ENCODE measurements around the gene ARPC1A. TPM values are rescaled to one million over a fixed set of nuclear protein-coding genes. Genes with fewer than 3 reads are reported as not detected.

ARPC1A gene
- total RNA-seq, 1 donor from 2014 or later = 140 TPM

DNA sequence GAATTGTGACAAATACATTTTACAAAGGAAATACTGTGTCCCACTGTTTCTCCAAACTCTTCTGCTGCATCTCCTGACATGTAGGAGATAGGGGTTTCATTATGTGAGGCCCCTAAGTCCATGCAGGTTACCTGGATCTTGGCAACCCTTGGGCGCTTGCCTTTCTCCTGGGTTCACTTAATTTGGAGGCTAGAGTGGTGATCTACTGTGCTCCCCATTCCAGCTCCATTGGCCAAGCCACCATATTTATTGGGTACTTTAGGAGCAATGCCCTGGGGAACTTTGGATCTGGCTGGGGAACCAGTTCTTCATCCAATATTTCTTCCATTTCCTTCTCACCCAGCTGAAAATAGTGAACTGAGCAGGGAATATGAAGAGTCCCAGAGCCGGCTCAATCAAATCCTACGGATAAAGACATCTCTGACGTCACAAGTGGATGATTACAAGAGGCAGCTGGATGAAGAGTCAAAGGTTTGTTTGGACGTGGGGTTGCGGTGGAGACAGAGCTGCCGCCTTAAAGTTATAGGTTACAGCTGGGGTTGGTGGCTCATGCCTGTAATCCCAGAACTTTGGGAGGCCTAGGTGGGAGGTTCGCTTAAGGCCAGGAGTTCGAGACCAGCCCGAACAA is 34.6 kb upstream of the ARPC1A start:
- Mint-ChIP-seq H3K4me1 (ENCODE audit: low read depth) (peaks cover 12% of the 10 kb centered on the region), H3K27me3 (no peaks in the 10 kb centered on the region), H3K36me3 (ENCODE audit: insufficient read depth) (no peaks in the 10 kb centered on the region), H3K27ac (no peak overlapping the region), H3K9me3 (ENCODE audit: low read depth) (no peaks in the 10 kb centered on the region), H3K4me3 (ENCODE audit: low read depth) (no peak overlapping the region)
- DNase-seq (ENCODE audit: low spot score, unreplicated experiment) = no peak
- TF ChIP-seq, protein P1, sequence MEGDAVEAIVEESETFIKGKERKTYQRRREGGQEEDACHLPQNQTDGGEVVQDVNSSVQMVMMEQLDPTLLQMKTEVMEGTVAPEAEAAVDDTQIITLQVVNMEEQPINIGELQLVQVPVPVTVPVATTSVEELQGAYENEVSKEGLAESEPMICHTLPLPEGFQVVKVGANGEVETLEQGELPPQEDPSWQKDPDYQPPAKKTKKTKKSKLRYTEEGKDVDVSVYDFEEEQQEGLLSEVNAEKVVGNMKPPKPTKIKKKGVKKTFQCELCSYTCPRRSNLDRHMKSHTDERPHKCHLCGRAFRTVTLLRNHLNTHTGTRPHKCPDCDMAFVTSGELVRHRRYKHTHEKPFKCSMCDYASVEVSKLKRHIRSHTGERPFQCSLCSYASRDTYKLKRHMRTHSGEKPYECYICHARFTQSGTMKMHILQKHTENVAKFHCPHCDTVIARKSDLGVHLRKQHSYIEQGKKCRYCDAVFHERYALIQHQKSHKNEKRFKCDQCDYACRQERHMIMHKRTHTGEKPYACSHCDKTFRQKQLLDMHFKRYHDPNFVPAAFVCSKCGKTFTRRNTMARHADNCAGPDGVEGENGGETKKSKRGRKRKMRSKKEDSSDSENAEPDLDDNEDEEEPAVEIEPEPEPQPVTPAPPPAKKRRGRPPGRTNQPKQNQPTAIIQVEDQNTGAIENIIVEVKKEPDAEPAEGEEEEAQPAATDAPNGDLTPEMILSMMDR (IDR thresholded peaks at IDR 0.05; ENCODE audit: unreplicated experiment) = no peak

DNA sequence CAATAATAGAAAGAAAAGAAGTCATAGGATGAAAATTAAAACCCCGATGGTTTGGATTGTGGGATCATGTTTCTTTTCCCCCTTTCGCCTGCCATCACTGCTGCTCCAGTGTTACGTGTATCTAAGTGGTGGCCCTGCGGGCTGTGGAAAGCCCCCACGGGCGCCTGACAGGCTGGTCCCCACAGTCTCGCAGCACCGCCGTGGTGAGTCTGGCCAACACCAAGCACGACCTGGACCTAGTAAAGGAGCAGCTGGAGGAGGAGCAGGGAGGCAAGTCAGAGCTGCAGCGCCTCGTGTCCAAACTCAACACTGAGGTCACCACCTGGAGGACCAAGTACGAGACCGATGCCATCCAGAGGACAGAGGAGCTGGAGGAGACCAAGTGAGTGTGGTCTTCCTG is 33.6 kb upstream of the ARPC1A start:
- Mint-ChIP-seq H3K27me3 (no peaks in the 10 kb centered on the region), H3K9me3 (ENCODE audit: low read depth) (no peaks in the 10 kb centered on the region), H3K27ac (no peak overlapping the region), H3K4me1 (ENCODE audit: low read depth) (peaks cover 12% of the 10 kb centered on the region), H3K36me3 (ENCODE audit: insufficient read depth) (no peaks in the 10 kb centered on the region), H3K4me3 (ENCODE audit: low read depth) (no peak overlapping the region)
- TF ChIP-seq, protein P1 (IDR thresholded peaks at IDR 0.05; ENCODE audit: unreplicated experiment) = no peak
- no peak for DNase-seq (ENCODE audit: low spot score, unreplicated experiment)

DNA sequence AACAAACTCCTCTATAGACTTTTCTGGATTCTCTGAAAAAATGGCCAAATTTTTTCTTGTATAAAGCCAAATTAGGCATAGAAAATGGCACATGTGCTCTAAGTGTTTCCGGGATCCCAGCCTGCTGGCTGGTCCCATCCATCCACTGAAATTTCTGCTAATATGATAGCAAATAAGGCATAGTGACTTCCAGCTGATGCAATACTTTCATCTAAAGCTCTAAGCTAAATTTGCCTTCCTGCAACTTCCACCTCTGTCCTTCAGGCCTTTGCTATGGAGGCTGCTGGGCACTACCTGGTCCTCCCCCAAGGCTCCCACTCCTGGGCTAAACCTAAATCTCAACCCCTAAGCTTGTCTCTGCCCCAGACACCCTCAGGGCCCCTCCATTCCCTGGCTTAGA is 32.5 kb upstream of the ARPC1A start:
- Mint-ChIP-seq H3K27ac (no peak overlapping the region), H3K36me3 (ENCODE audit: insufficient read depth) (no peaks in the 10 kb centered on the region), H3K4me3 (ENCODE audit: low read depth) (no peak overlapping the region), H3K27me3 (no peaks in the 10 kb centered on the region), H3K4me1 (ENCODE audit: low read depth) (peaks cover 12% of the 10 kb centered on the region), H3K9me3 (ENCODE audit: low read depth) (no peaks in the 10 kb centered on the region)
- DNase-seq (ENCODE audit: low spot score, unreplicated experiment) = no peak
- TF ChIP-seq, protein P1 (IDR thresholded peaks at IDR 0.05; ENCODE audit: unreplicated experiment) = no peak

DNA sequence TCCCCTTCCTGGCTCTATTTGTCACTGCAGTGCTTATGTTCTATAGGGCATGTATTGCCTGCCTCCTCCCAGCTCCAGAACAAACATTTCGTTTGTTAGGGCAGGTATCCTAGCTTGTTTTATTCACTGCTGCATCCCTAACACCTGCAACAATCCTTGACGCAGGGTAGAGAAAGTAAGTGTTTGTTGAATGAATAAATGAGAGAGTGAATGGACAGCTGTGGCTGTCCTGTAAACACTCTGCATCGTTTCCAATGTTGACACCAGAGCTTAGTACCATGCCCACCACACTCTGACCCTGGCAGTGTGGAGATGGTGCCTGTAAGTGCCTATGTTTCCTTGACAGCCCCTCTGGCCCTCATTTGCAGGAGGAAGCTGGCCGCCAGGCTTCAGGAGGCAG is 32.0 kb upstream of the ARPC1A start:
- no peak overlapping the region for H3K27ac Mint-ChIP-seq
- peaks cover 12% of the 10 kb centered on the region for H3K4me1 Mint-ChIP-seq (ENCODE audit: low read depth)
- no peak overlapping the region for H3K4me3 Mint-ChIP-seq (ENCODE audit: low read depth)
- H3K36me3 Mint-ChIP-seq (ENCODE audit: insufficient read depth) = no peaks in the 10 kb centered on the region
- DNase-seq (ENCODE audit: low spot score, unreplicated experiment) = no peak
- TF ChIP-seq, protein P1 (IDR thresholded peaks at IDR 0.05; ENCODE audit: unreplicated experiment) = no peak
- H3K27me3 Mint-ChIP-seq = no peaks in the 10 kb centered on the region
- no peaks in the 10 kb centered on the region for H3K9me3 Mint-ChIP-seq (ENCODE audit: low read depth)

DNA sequence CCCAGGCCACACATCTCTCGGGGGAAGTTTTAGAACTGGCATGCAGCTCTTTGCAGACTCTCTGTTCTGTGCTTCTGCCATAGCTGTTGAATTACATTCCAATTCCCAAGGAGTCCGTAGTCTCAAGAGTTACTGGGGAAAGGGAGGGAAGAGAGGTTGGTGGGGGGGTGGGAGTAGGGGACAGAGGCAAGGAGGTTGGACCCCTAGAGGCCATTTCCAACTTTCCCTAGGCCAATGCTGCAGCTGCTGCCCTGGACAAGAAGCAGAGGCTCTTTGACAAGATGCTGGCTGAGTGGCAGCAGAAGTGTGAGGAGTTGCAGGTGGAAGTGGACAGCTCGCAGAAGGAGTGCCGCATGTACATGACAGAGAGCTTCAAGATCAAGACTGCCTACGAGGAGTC is 29.2 kb upstream of the ARPC1A start:
- Mint-ChIP-seq H3K36me3 (ENCODE audit: insufficient read depth) (no peaks in the 10 kb centered on the region), H3K27me3 (no peaks in the 10 kb centered on the region), H3K27ac (no peak overlapping the region), H3K9me3 (ENCODE audit: low read depth) (no peaks in the 10 kb centered on the region), H3K4me3 (ENCODE audit: low read depth) (no peak overlapping the region), H3K4me1 (ENCODE audit: low read depth) (no peaks in the 10 kb centered on the region)
- DNase-seq (ENCODE audit: low spot score, unreplicated experiment) = no peak
- TF ChIP-seq, protein P1 (IDR thresholded peaks at IDR 0.05; ENCODE audit: unreplicated experiment) = no peak

All from progenitor cell of endocrine pancreas (in vitro differentiated cells).